Anterior cingulate cortex (tissue), 58 donors: Measurements from ENCODE around the gene RAE1.

Experiments
- DNase-seq, 58 donors: peaks; one replicate each; lab custom pipeline; 2025; lab: John Stamatoyannopoulos, UW

RAE1 gene

DNA sequence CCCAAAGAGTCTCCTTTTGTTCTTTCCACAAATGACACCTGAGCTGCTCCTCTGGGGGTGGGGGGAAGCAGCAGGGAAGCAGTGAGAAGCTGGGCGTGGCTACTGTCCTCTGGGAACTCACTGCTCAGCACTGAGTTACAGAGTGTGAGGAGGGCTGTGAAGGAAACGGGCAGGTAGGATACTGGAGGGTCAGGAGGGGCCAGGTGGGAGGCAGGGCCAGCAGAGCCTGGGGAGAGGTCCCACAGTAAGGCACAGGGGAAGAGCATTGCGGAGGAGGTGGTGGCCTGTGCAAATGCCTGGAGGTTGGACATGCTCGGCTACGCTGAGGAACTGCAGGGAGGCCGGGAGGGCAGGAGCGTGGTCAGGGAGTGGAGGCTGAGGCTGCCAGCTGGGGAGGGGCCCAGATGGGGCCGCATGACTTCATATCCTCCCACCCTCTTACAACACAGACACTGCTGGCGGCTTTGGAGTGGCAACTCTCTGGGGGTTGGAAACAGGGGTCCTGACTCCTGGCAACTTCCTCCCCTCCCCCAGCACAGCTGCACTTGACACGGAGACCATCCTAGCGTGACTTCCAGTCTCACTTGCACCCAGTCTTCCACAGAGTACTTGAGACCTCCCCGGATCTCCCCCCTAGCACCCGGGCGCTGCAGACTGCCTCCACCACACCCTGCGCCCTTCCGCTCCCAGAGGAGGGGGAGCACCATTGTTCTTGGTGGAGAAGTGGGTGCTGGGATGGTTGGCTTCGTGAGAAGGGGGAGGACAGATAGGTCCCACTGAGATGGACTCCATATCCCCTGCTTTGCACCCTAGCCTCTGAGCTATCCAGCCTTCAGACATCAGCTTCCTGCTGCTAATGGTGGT lies 74.3 kb downstream of the RAE1 start:
- DNase-seq, result no peak

DNA sequence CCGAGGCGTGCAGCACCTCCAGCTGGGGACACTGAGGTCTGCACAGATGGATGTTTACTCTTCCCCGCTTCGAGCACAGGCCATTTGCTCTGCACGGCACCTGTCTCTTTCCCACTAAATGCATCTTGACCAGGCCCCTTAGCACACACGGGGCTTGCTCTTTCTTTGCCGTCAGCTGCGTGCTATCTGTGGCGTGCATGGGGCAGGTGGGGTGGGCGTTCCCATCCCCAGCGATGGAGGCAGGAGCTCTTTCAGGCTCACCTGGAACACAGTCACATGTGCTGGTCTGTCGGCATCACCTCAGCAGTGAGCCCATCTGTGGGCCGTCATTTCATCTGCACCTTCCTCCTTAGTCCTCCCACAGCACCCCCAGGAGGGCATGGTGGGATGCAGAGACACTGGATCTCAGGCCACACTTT lies 75.2 kb downstream of the RAE1 start:
- DNase-seq, result no peak

DNA sequence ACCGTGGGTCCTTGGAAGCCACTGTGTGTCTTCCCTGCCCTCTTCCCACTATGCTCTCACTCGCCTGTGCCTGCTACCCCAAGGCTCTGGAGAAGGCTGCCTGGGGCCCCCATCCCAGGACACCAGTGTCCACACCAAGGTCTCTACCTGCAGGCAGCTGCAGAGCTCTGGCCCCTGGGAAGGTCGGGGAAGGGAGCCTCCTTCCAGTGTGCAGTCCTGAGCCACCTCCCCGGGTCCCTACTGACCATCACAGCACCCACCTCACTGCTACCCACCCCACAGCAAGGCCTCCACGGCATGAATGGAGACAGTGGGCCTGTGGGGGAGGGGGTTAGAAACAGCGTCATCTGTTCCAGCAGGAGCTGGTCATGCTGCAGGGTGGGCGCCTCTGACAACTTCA lies 75.8 kb downstream of the RAE1 start:
- DNase-seq, result no peak

DNA sequence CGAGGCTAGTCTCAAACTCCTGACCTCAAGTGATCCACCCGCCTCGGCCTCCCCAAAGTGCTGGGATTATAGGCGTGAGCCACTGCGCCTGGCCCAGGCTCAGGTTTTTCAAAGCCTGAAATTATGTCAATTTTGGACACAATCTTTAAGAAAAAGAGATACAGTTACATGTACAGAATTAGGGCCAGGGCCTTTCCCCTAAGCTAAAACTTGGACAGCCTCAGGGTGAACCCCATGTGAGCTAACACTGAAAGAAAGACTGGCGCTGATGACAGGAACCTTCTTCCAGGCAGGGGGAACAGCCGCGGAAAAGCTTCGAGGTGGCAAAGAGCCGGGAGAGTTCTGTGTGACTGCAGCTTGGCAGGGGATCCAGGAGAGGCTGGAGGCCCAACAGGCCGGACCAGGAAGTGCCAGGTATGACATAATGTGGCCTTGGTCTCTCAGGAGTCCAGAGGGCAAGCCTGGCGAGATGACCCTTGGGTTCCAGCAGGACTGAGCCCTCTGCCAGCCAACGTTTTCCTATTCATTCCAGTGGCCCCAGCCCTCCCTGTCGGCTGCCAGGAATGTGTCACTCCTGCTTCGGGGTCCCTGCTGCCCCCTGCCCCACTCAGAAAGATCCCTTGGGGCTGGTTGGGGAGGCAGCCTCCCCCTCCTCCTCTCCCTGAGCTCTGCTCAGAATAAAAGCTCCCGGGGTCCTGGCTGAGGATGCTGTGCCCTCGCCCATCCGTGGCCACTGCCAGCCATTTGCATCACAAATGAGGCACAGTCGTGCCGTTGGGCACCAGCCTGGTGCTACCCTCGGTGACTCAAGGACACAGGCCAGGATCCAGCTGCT lies 77.5 kb downstream of the RAE1 start:
- peak in 55 of 58 donors; percentile 11 to 88 (median 63) for DNase-seq
